Endothelial cell of umbilical vein (primary cell): ENCODE results near the gene RIMKLB. TPM values are rescaled to one million over a fixed set of nuclear protein-coding genes. Genes with fewer than 3 reads are reported as not detected.

Experiments used
- BruUV-seq: library from RNA; stranded (reverse); fragments of 400-500 nt; replicated peaks from 2 replicates; lab custom pipeline; 2021; lab: Mats Ljungman, UMichigan
- CTCF ChIA-PET: fragments of 300-600, 350-600 bp; sonication (Branson Sonifier 250); formaldehyde crosslinking; loops from one replicate; lab custom pipeline; 2021; ENCODE audit warnings: antibody characterized with exemption, inconsistent platforms; lab: Charles Lee
- POLR2A ChIA-PET: fragments of 300-600, 350-600 bp; sonication (Branson Sonifier 250); formaldehyde crosslinking; loops from one replicate; lab custom pipeline; 2021; ENCODE audit warnings: antibody characterized with exemption, inconsistent platforms; lab: Charles Lee
- DNase-seq: peaks from one replicate; pipeline ENCODE4 v3.0.0-alpha.2; 2011; ENCODE audit warnings: low read depth, low spot score
- FAIRE-seq: peaks from 2 replicates; lab custom pipeline; 2011; peaks lifted over from hg19 to GRCh38; lab: Jason Lieb, UNC
- H2AFZ ChIP-seq: 2 replicates; pipeline ENCODE4 v1.6.0; 2012; ENCODE audit warnings: low read depth, low read length, control low read depth, inconsistent platforms
- H3K27ac ChIP-seq: 2 replicates; pipeline ENCODE4 v1.5.1; 2011; ENCODE audit warnings: low read depth, mild to moderate bottlenecking, control low read depth, low read length, moderate library complexity; ENCODE audit not compliant: insufficient read depth
- H3K27me3 ChIP-seq, 2 experiments: 2 replicates each; pipeline versions ENCODE4 v1.6.0 to v1.6.1; 2011; ENCODE audit warnings: low read length in 2 of 2, mixed read lengths in 1 of 2; ENCODE audit not compliant: control insufficient read depth in 2 of 2, insufficient read depth in 2 of 2
- H3K36me3 ChIP-seq, 2 experiments: 2 replicates in 1 of 2; 3 replicates in 1 of 2; pipeline ENCODE4 v1.5.1; 2011; ENCODE audit warnings: low read length in 2 of 2, mild to moderate bottlenecking in 1 of 2, moderate library complexity in 1 of 2; ENCODE audit not compliant: control insufficient read depth in 2 of 2, insufficient read depth in 2 of 2; ENCODE audit errors: extremely low read depth in 1 of 2
- H3K4me1 ChIP-seq: 3 replicates; pipeline ENCODE4 v1.5.1; 2011; ENCODE audit warnings: mild to moderate bottlenecking, low read length; ENCODE audit not compliant: control insufficient read depth, insufficient read depth; ENCODE audit errors: extremely low read depth
- H3K4me2 ChIP-seq: 2 replicates; pipeline ENCODE4 v1.6.1; 2011; ENCODE audit warnings: low read length, control low read depth, mixed read lengths; ENCODE audit not compliant: insufficient read depth
- H3K4me3 ChIP-seq, 3 experiments: fragments of 200-600 bp in 1 of 3; sonication (generic), shearing (Covaris generic) in 1 of 3; replicated peaks in 1 of 3; 2 replicates each; pipeline ENCODE4 v1.5.1; 2011 to 2016; ENCODE audit warnings: control low read depth in 3 of 3, low read length in 3 of 3, mild to moderate bottlenecking in 2 of 3, inconsistent platforms in 1 of 3, low read depth in 1 of 3, moderate library complexity in 1 of 3; ENCODE audit not compliant: insufficient read depth in 1 of 3
- H3K79me2 ChIP-seq: 2 replicates; pipeline ENCODE4 v1.6.0; 2012; ENCODE audit warnings: low read length, inconsistent platforms; ENCODE audit not compliant: control insufficient read depth, insufficient read depth
- H3K9ac ChIP-seq: replicated peaks from 2 replicates; pipeline ENCODE3; 2011; ENCODE audit warnings: low read length, control low read depth; ENCODE audit not compliant: insufficient read depth; ENCODE audit errors: extremely low read depth
- H3K9me1 ChIP-seq: replicated peaks from 3 replicates; pipeline ENCODE4 v1.6.0; 2011; ENCODE audit warnings: mild to moderate bottlenecking, low read length; ENCODE audit not compliant: control insufficient read depth, insufficient read depth; ENCODE audit errors: extremely low read depth
- H3K9me3 ChIP-seq: replicated peaks from 2 replicates; pipeline ENCODE4 v1.5.1; 2012; ENCODE audit warnings: low read length, inconsistent platforms; ENCODE audit not compliant: control insufficient read depth, insufficient read depth
- H4K20me1 ChIP-seq: replicated peaks from 2 replicates; pipeline ENCODE3; 2011; ENCODE audit warnings: mild to moderate bottlenecking, low read length; ENCODE audit not compliant: control insufficient read depth, insufficient read depth; ENCODE audit errors: extremely low read depth
- EZH2 ChIP-seq: IDR thresholded peaks from 2 replicates; pipeline ENCODE4 v1.6.1; 2012; ENCODE audit warnings: borderline replicate concordance, low read depth, mild to moderate bottlenecking, moderate library complexity, low read length, inconsistent platforms; ENCODE audit not compliant: severe bottlenecking
- FOS ChIP-seq: IDR thresholded peaks from 2 replicates; pipeline ENCODE4 v1.6.1; 2011; ENCODE audit warnings: mild to moderate bottlenecking, low read length, moderate library complexity, borderline replicate concordance; ENCODE audit not compliant: insufficient read depth
- GATA2 ChIP-seq: IDR thresholded peaks from 2 replicates; pipeline ENCODE4 v1.7.0; 2011; ENCODE audit warnings: low read depth, mild to moderate bottlenecking, moderate library complexity, mixed read lengths, low read length; ENCODE audit not compliant: insufficient read length, insufficient read depth
- JUN ChIP-seq: IDR thresholded peaks from 2 replicates; pipeline ENCODE4 v1.6.1; 2011; ENCODE audit warnings: borderline replicate concordance, low read depth; ENCODE audit not compliant: insufficient read length, insufficient read depth
- MAX ChIP-seq: IDR thresholded peaks from 2 replicates; pipeline ENCODE4 v1.6.1; 2011; ENCODE audit not compliant: insufficient read depth, insufficient read length
- MYC ChIP-seq: IDR thresholded peaks from one replicate; pipeline ENCODE4 v1.6.1; 2011; ENCODE audit warnings: mild to moderate bottlenecking, low read depth, low read length
- POLR2A ChIP-seq: IDR thresholded peaks from 2 replicates; pipeline ENCODE4 v1.6.1; 2012; ENCODE audit warnings: low read depth, mild to moderate bottlenecking, control low read depth, low read length
- POLR2AphosphoS5 ChIP-seq: IDR thresholded peaks from 2 replicates; pipeline ENCODE4 v1.6.1; 2012; ENCODE audit warnings: low read depth, mild to moderate bottlenecking, control low read depth, low read length, moderate library complexity; ENCODE audit not compliant: insufficient read depth
- dilution Hi-C: fragments of 300-500 bp; cut with MboI; formaldehyde crosslinking; loops from one replicate; pipeline ENCODE4 v1.15.0; 2019; ENCODE audit warnings: low sequenced_read_pairs; ENCODE audit not compliant: extremely low pct_ligation_motif_present
- intact Hi-C: fragments of 100-400 bp; cut with micrococcal nuclease; formaldehyde crosslinking; loops from one replicate; pipeline ENCODE4 v1.10.0; 2022
- polyA plus RNA-seq, 4 experiments: library from polyadenylated mRNA; depleted of rRNA in 3 of 4; stranded (reverse) in 3 of 4; unstranded in 1 of 4; fragments of >200 nt; gene quantifications; 2 replicates each; pipeline versions ENCODE4 v1.2.1 to v1.2.3, GENCODE V29; 2011 to 2012; ENCODE audit warnings: missing spikeins in 1 of 4
- total RNA-seq: library from RNA; stranded (reverse); gene quantifications from 2 replicates; pipeline ENCODE4 v1.2.3, GENCODE V29; 2021
- TF ChIP-seq, protein P1 (sequence below), 2 donors: IDR thresholded peaks; 1 replicate in 1 of 2; 2 replicates in 1 of 2; pipeline ENCODE4 v1.5.1; 2011; ENCODE audit warnings: low read length in 2 of 2, mild to moderate bottlenecking in 2 of 2, moderate library complexity in 2 of 2, control low read depth in 1 of 2, inconsistent platforms in 1 of 2, low read depth in 1 of 2; ENCODE audit not compliant: insufficient read depth in 1 of 2; ENCODE audit errors: extremely low read depth in 1 of 2

RIMKLB gene
- total and polyA plus RNA-seq, 2 donors (not counting 3 experiments of a cell fraction or from before 2014, with no cell fraction given) = 35.5 to 64.3 TPM

- Histone ChIP-seq H3K79me2 (peaks cover 33% of the 10 kb centered on the region), H3K27ac (peak overlapping the region; percentile 81), H3K27me3 (no peaks in the 10 kb centered on the region), H3K9ac (peak overlapping the region; percentile 94), H3K9me1 (no peaks in the 10 kb centered on the region), H3K4me3 (peak overlapping the region; percentile 58 to 87 (median 87)), H3K36me3 (no peaks in the 10 kb centered on the region), H2AFZ (peak overlapping the region; percentile 79), H3K9me3 (no peaks in the 10 kb centered on the region), H3K4me2 (peak overlapping the region; percentile 96), H3K4me1 (peaks cover 34% of the 10 kb centered on the region), H4K20me1 (peaks cover 7% of the 10 kb centered on the region)
- TF ChIP-seq JUN (no peak), POLR2A (no peak), MAX (no peak), GATA2 (no peak), MYC (no peak), FOS (no peak), EZH2 (no peak), POLR2AphosphoS5 (no peak)
- TF ChIP-seq, protein P1, sequence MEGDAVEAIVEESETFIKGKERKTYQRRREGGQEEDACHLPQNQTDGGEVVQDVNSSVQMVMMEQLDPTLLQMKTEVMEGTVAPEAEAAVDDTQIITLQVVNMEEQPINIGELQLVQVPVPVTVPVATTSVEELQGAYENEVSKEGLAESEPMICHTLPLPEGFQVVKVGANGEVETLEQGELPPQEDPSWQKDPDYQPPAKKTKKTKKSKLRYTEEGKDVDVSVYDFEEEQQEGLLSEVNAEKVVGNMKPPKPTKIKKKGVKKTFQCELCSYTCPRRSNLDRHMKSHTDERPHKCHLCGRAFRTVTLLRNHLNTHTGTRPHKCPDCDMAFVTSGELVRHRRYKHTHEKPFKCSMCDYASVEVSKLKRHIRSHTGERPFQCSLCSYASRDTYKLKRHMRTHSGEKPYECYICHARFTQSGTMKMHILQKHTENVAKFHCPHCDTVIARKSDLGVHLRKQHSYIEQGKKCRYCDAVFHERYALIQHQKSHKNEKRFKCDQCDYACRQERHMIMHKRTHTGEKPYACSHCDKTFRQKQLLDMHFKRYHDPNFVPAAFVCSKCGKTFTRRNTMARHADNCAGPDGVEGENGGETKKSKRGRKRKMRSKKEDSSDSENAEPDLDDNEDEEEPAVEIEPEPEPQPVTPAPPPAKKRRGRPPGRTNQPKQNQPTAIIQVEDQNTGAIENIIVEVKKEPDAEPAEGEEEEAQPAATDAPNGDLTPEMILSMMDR (IDR thresholded peaks at IDR 0.05; ENCODE audit: extremely low read depth in 1 of 2, insufficient read depth in 1 of 2, low read depth in 1 of 2, low read length in 2 of 2) = no peak
- no peak for FAIRE-seq
- BruUV-seq = TSS peak; percentile 75
- intact Hi-C loops = loop anchor here (10.0 kb wide), 1 partner anchor 452 kb away; no protein-coding TSS in a partner anchor
- CTCF ChIA-PET = interaction anchor here (0.7 to 2.3 kb wide), 7 partner anchors 9 to 194 kb away, joined by 3 to 13 read pairs (median 5); no protein-coding TSS in a partner anchor
- POLR2A ChIA-PET = interaction anchor here (0.5 to 1.6 kb wide), 4 partner anchors 9 to 466 kb away, joined by 3 to 17 read pairs (median 3); partner anchors contain the start of gene M6PR
- DNase-seq = peak; percentile 62
- dilution Hi-C loops = no loop called here
Observed at GRCh38 chr12:8697120-8697475, 693 bp upstream of the RIMKLB start.
